C4-2B (cell line): Measurements from ENCODE around the gene GRK6.

Experiments used
- H3K27ac ChIP-seq: fragments of 450-650 bp; 2 replicates; pipeline ENCODE4 v1.5.1; 2017
- ZFX ChIP-seq: fragments of 450-650 bp; IDR thresholded peaks from 2 replicates; pipeline ENCODE4 v1.6.1; 2017
- TF ChIP-seq, protein P1 (sequence below): fragments of 450-650 bp; conservative IDR thresholded peaks from 2 replicates; pipeline ENCODE4 v1.5.1; 2017; ENCODE audit warnings: mild to moderate bottlenecking

The GRK6 gene

DNA sequence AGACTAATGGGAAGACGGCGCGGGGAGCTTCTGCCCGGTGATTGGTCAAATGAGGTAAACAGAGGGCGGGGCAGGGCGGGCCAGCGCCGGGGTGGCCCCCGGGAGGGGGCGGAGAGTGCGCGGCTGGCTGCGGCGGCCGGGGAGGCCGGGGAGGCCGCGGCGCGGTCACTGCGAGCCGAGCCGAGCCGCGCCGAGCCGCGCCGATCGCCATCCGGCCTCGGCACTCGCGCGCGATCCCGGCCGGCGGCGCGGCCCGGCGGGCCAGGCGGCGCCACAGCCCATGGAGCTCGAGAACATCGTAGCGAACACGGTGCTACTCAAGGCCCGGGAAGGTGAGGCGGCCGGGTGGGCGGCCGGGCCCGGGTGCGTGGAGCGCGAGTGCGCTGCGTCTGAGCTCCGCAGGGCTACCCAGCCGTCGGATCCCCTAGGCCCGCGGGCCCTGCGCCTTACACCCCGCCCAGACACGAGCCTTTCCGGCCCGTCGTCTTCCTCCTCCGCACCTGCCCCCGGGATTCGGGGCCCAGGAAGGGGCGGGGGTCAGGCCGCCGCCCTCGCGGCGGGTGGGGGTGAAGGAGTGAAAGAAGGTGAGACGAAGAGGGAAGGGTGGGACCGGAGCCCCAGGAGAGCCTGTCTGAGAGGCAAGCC lies at the start of gene GRK6:
Gene GRK6, plus strand, starts transcription at position 111 of the 645 bp plus-strand sequence. Its CDS starts 170 bp downstream, at position 281.
- TF ChIP-seq, protein P1, sequence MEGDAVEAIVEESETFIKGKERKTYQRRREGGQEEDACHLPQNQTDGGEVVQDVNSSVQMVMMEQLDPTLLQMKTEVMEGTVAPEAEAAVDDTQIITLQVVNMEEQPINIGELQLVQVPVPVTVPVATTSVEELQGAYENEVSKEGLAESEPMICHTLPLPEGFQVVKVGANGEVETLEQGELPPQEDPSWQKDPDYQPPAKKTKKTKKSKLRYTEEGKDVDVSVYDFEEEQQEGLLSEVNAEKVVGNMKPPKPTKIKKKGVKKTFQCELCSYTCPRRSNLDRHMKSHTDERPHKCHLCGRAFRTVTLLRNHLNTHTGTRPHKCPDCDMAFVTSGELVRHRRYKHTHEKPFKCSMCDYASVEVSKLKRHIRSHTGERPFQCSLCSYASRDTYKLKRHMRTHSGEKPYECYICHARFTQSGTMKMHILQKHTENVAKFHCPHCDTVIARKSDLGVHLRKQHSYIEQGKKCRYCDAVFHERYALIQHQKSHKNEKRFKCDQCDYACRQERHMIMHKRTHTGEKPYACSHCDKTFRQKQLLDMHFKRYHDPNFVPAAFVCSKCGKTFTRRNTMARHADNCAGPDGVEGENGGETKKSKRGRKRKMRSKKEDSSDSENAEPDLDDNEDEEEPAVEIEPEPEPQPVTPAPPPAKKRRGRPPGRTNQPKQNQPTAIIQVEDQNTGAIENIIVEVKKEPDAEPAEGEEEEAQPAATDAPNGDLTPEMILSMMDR = no peak
- TF ChIP-seq ZFX = peak; percentile 94; the same call in 1 of the 2 replicates
- H3K27ac ChIP-seq = peak within 1 kb of the TSS; percentile 85

DNA sequence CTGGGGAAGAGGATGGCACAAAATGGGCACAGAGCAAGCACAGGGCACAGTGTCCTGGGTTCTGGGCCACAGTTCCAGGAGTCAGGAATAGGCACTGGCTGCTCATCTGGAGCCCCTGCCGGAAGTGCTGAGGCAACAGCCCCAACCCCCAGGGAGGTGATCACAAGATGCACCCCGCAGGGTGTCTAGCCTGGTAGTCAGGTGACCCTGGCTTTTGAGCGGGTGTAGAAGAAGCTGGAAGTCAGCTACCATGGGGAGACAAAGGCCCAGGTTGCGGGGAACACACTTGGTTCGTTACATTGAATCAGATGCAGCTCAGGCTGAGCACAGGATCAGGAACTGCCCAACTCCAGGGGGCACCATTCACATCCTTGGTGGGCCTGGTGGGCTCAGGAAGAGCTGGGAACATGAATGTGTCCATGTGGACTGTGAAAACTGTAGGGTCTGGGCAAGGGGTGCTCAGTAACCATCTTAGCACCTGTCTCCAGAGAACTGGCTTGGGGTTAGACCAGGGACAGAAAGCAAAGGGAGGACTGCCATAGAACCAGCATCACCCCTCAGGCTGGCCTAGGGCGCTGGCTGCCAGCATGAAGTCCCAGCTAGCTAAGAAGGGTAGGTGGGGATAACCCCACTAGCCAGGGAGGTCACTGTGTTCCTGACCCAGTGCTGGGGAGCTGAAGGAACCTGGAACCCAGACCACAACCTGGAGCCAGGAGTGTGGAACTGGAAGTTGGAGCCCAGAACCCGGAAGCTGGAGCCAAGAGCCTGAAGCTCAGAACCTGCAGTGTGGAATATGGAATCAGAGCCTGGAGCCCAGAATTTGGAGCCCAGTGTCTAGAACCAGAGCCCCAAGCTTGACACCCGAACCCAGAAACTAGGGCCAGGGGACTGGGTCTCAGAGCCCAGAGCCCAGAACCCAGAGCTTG lies 48.4 kb upstream of the GRK6 start:
- no peak overlapping the region for H3K27ac ChIP-seq
- TF ChIP-seq ZFX = no peak
- TF ChIP-seq, protein P1 = no peak

DNA sequence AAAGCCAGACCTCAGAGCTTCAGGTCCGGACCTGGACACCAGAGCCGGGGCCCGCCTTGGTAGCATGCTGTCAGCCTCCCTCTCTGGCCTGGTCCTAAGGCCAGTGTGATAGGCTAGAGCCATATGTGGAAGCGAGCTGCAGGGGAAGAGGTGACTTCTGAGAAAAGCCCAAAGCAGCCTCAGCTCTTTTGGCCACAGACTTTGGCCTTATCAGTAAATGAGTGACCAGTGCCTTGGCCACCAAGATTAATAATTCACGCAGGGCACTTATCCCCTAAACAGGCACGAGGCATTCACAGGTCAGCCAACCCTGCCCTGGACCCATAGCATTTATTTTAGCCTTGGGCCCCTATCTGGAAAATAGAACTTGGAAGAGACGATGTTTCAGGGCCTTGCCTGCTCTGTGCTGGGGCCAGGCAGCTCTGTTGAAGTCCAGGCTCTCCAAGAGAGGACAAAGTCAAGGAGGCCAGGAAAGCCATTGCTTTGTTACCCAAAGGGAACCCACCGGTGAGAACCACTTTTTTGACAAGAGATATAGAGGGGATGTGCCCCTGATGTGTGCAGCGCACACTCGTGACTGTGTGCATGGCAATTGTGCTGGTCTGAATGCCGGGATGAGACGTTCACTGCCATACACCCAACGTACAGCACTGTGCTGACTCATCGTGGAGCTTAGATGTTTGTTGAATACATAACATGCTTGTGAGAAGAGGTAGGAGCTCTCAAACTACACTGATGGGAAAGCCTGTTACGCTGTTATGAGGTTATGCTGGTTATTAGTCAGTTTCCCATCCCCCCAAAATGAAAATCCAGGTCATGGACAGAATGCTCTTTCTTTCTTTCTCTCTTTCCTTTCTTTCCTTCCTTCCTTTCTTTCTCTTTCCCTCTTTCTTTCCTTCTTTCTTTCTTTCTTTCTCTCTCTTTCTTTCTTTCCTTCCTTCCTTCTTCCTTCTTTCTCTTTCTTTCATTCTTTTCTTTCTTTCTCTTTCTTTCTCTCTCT lies 47.3 kb upstream of the GRK6 start:
- TF ChIP-seq ZFX = no peak
- TF ChIP-seq, protein P1 = no peak
- no peak overlapping the region for H3K27ac ChIP-seq

DNA sequence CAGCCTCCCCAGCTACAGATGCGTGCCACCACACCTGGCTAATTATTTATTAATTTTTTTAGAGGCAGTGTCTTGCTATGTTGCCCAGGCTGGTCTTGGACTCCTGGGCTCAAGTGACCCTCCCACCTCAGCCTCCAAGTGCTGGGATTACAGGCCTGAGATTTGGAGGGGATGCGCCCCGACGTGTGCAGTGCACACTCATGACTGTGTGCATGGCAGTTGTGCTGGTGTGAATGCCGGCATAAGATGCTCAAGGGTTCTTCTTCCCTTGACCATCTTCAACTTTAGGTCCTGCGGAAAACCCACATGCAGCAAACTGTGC lies 45.7 kb upstream of the GRK6 start:
- H3K27ac ChIP-seq = no peak overlapping the region
- TF ChIP-seq, protein P1 = no peak
- no peak for TF ChIP-seq ZFX

DNA sequence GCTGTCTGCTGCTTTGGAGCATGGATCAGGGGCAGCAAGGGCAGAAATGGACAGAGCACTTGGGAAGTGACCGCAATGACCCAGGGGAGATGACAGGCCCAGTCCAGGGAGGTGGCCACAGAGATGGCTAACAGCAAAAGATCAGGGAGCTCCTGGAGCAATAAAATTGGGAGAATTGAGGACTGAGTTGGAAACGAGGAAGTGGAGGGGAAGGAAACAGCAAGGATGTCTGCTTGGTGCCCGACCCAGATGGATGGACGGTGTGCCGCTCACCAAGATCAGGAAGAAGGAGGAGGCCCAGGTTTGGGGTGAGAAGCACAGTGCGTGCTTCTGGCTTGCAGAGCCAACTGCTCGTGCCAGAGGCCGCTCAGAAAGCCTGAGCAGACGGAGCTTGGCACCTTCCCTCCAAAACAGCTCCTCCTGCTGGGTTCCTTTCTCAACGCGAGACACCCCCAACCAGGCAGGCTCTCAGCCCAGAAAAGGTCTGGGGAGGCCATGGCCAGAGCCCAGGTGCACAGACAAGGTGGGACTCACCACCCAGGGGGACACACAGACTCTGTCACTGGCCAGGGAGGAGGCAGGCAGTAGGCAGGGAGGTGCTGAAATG lies 44.0 kb upstream of the GRK6 start:
- no peak for TF ChIP-seq ZFX
- TF ChIP-seq, protein P1 = no peak; the same call in 1 of the 2 replicates
- H3K27ac ChIP-seq = no peak overlapping the region

DNA sequence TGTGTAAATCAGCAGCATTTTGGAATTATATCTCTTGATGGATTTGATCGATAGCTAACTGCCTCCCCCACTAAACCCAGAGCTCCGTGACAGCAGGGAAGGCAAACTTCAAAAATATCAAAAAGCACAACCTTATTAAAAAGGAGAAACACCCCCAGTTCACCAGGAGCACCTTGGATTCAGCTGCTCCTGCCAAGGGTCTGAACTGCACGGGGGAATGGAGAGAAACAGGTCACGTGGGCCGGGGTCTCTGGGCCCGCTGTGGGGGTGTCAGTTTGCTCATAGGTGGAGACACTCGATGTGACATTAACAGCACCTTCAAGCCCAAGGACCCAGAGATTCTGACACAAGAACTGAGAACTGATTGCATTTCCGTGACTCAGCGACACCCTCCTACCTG lies 43.3 kb upstream of the GRK6 start:
- TF ChIP-seq, protein P1 = no peak
- no peak for TF ChIP-seq ZFX
- no peak overlapping the region for H3K27ac ChIP-seq
